GM12878 (cell line): ENCODE data around the gene LCN1. TPM values are rescaled to one million over a fixed set of nuclear protein-coding genes. Genes with fewer than 3 reads are reported as not detected.

Experiments used
- ATAC-seq: fragments of 200-7000 bp; cut with Tn5 transposase; 3 replicates; pipeline ENCODE4 v1.9.1; 2020; ENCODE audit warnings: mild to moderate bottlenecking, moderate library complexity
- BruUV-seq: library from RNA; stranded (reverse); fragments of 400-500 nt; replicated peaks from 2 replicates; lab custom pipeline; 2021; lab: Mats Ljungman, UMichigan
- CTCF ChIA-PET: fragments of 300-600 bp; sonication (Branson Sonifier 250); formaldehyde crosslinking; extraction: SDS; loops from one replicate; lab custom pipeline; 2021; ENCODE audit warnings: inconsistent platforms; lab: Yijun Ruan, JAX
- POLR2A ChIA-PET: fragments of 350-600 bp; formaldehyde crosslinking; extraction: SDS; loops from one replicate; lab custom pipeline; 2021; ENCODE audit warnings: inconsistent platforms; lab: Charles Lee
- RAD21 ChIA-PET: fragments of 300-600 bp; sonication (Branson Sonifier 250); formaldehyde crosslinking; loops from one replicate; lab custom pipeline; 2023; ENCODE audit warnings: antibody characterized with exemption; ENCODE audit not compliant: unreplicated experiment; lab: Charles Lee
- SMC1A ChIA-PET: fragments of 300-600 bp; sonication (Branson Sonifier 250); formaldehyde crosslinking; loops from one replicate; lab custom pipeline; 2023; ENCODE audit not compliant: unreplicated experiment, uncharacterized antibody; lab: Charles Lee
- DNase-seq: peaks from one replicate; pipeline ENCODE4 v3.0.0-alpha.2; 2011; ENCODE audit warnings: low read depth, low spot score
- FAIRE-seq: peaks from 3 replicates; lab custom pipeline; 2011; peaks lifted over from hg19 to GRCh38; lab: Jason Lieb, UNC
- H2AFZ ChIP-seq: 2 replicates; pipeline ENCODE4 v1.6.0; 2011; ENCODE audit warnings: low read depth, low read length, control low read depth; ENCODE audit not compliant: control insufficient read depth
- H3K27ac ChIP-seq: 2 replicates; pipeline ENCODE4 v1.5.1; 2011; ENCODE audit warnings: control low read depth; ENCODE audit not compliant: control insufficient read depth, insufficient read depth
- H3K27me3 ChIP-seq, 2 experiments: replicated peaks in 1 of 2; 2 replicates each; pipeline versions ENCODE4 v1.6.0 to v1.6.1; 2011; ENCODE audit warnings: low read length in 1 of 2; ENCODE audit not compliant: control insufficient read depth in 2 of 2, insufficient read depth in 2 of 2
- H3K36me3 ChIP-seq, 2 experiments: 2 replicates each; pipeline ENCODE4 v1.5.1; 2011; ENCODE audit warnings: low read length in 1 of 2; ENCODE audit not compliant: control insufficient read depth in 2 of 2, insufficient read depth in 2 of 2
- H3K4me1 ChIP-seq: 2 replicates; pipeline ENCODE4 v1.6.1; 2011; ENCODE audit warnings: mild to moderate bottlenecking, low read length, moderate library complexity, mixed read lengths; ENCODE audit not compliant: control insufficient read depth, insufficient read depth
- H3K4me2 ChIP-seq: 2 replicates; pipeline ENCODE4 v1.6.0; 2011; ENCODE audit warnings: control low read depth; ENCODE audit not compliant: control insufficient read depth, insufficient read depth
- H3K4me3 ChIP-seq: fragments of 200-600 bp; sonication (generic); 2 replicates; pipeline ENCODE4 v1.5.1; 2016
- H3K79me2 ChIP-seq: 2 replicates; pipeline ENCODE4 v1.6.0; 2011; ENCODE audit warnings: low read length; ENCODE audit not compliant: control insufficient read depth, insufficient read depth
- H3K9ac ChIP-seq: 2 replicates; pipeline ENCODE4 v1.8.0; 2011; ENCODE audit warnings: low read length, control low read depth, mixed read lengths; ENCODE audit not compliant: control insufficient read depth, insufficient read depth
- H3K9me3 ChIP-seq: replicated peaks from 3 replicates; pipeline ENCODE4 v1.5.1; 2011; ENCODE audit warnings: mild to moderate bottlenecking, low read length; ENCODE audit not compliant: control insufficient read depth, insufficient read depth
- H4K20me1 ChIP-seq: 2 replicates; pipeline ENCODE4 v1.6.0; 2011; ENCODE audit not compliant: control insufficient read depth, insufficient read depth
- CBX5 ChIP-seq: sonication (generic); IDR thresholded peaks from 2 replicates; pipeline ENCODE4 v1.6.1; 2016; ENCODE audit warnings: low read depth, moderate library complexity, mild to moderate bottlenecking, inconsistent platforms
- HSF1 ChIP-seq: fragments of 150-350 bp; IDR thresholded peaks from 2 replicates; pipeline ENCODE4 v1.6.1; 2014; ENCODE audit warnings: mild to moderate bottlenecking, low read depth, low read length
- PRDM15 ChIP-seq: fragments of 450-650 bp; formaldehyde crosslinking; IDR thresholded peaks from 2 replicates; pipeline ENCODE4 v1.4.0; 2020; ENCODE audit warnings: mild to moderate bottlenecking, moderate library complexity
- WGBS: methylation state at CpG from one replicate; pipeline ENCODE4 v1.1.6; 2016; ENCODE audit warnings: low lambda C conversion rate; ENCODE audit not compliant: insufficient replicate concordance, insufficient coverage; ENCODE audit errors: missing lambda C conversion rate; 5-methylcytosine and 5-hydroxymethylcytosine counted together
- in situ Hi-C: fragments of 300-500 bp; cut with MboI; formaldehyde crosslinking; loops from 9 replicates; pipeline ENCODE4 v1.14.3; 2018; ENCODE audit warnings: mixed read lengths
- intact Hi-C: fragments of 100-400 bp; cut with micrococcal nuclease; formaldehyde crosslinking; loops from one replicate; pipeline ENCODE4 v1.14.2; 2022; ENCODE audit not compliant: unreplicated experiment
- polyA plus RNA-seq, 11 experiments: library from polyadenylated mRNA; depleted of rRNA in 4 of 11; unstranded in 6 of 11; stranded (reverse) in 5 of 11; fragments of >200 nt; fragmentation: Nextera tagmentation in 4 of 11; fragmentation: Illumina TruSeq in 1 of 11; extraction: Ambion mirVana in 4 of 11; extraction: Trizol in 1 of 11; gene quantifications; 1 replicate in 1 of 11; 2 replicates in 10 of 11; pipeline versions ENCODE4 v1.2.1 to v1.2.3, GENCODE V29; 2011 to 2016; ENCODE audit warnings: inconsistent platforms in 2 of 11, missing spikeins in 2 of 11, low read depth in 1 of 11
- total RNA-seq, 4 experiments: library from RNA; depleted of rRNA in 3 of 4; stranded (reverse); fragments of >200 nt in 3 of 4; fragmentation: Illumina TruSeq in 1 of 4; extraction: Trizol in 1 of 4; gene quantifications; 2 replicates each; pipeline versions ENCODE4 v1.2.1 to v1.2.3, GENCODE V29; 2013 to 2021

The LCN1 gene
- total and polyA plus RNA-seq, 10 of the 15 experiments (the other 5 are each of a cell fraction or from before 2014, with no cell fraction given) = not detected

- CTCF ChIA-PET = no interaction called here
- POLR2A ChIA-PET = no interaction called here
- intact Hi-C loops (no loop called here), in situ Hi-C loops (no loop called here)
- no peaks in the 10 kb centered on the region for H3K4me1 ChIP-seq
- RAD21 ChIA-PET = no interaction called here
- no peaks in the 10 kb centered on the region for H3K27me3 ChIP-seq
- SMC1A ChIA-PET = no interaction called here
- DNase-seq = no peak
- H3K4me3 ChIP-seq = no peak overlapping the region
- no peak for FAIRE-seq
- no TSS peak for BruUV-seq
- TF ChIP-seq PRDM15 (CRISPR knock-in tag) (no peak), CBX5 (no peak), HSF1 (no peak)
- H3K4me2 ChIP-seq = no peak overlapping the region
- 16% methylated on average over 10 of the region's 10 CpGs for WGBS
- no peak overlapping the region for H3K27ac ChIP-seq
- H3K9ac ChIP-seq = no peak overlapping the region
- no peaks in the 10 kb centered on the region for H3K36me3 ChIP-seq
- ATAC-seq = no peak
- no peaks in the 10 kb centered on the region for H3K79me2 ChIP-seq
- H2AFZ ChIP-seq = no peak overlapping the region
- no peaks in the 10 kb centered on the region for H3K9me3 ChIP-seq
- H4K20me1 ChIP-seq = no peaks in the 10 kb centered on the region
These were observed 45.3 kb downstream of the LCN1 start for GRCh38 chr9:135566552-135566951.
